GM12875 (cell line): ENCODE data around the gene EXOSC7.

Source experiments
- H3K4me3 ChIP-seq: one replicate; pipeline ENCODE4 v1.5.1; 2011; ENCODE audit warnings: low read depth, low read length, control low read depth
- TF ChIP-seq, protein P1 (sequence below): IDR thresholded peaks from 2 replicates; pipeline ENCODE4 v1.5.1; 2011; ENCODE audit warnings: low read depth, mild to moderate bottlenecking, control low read depth, inconsistent platforms, low read length, moderate library complexity, borderline replicate concordance; ENCODE audit not compliant: insufficient read depth

Gene EXOSC7

GRCh38 chr3:44954304-44954703 is 21.7 kb upstream of the EXOSC7 start:
- TF ChIP-seq, protein P1, sequence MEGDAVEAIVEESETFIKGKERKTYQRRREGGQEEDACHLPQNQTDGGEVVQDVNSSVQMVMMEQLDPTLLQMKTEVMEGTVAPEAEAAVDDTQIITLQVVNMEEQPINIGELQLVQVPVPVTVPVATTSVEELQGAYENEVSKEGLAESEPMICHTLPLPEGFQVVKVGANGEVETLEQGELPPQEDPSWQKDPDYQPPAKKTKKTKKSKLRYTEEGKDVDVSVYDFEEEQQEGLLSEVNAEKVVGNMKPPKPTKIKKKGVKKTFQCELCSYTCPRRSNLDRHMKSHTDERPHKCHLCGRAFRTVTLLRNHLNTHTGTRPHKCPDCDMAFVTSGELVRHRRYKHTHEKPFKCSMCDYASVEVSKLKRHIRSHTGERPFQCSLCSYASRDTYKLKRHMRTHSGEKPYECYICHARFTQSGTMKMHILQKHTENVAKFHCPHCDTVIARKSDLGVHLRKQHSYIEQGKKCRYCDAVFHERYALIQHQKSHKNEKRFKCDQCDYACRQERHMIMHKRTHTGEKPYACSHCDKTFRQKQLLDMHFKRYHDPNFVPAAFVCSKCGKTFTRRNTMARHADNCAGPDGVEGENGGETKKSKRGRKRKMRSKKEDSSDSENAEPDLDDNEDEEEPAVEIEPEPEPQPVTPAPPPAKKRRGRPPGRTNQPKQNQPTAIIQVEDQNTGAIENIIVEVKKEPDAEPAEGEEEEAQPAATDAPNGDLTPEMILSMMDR, result no peak
- no peak overlapping the region for H3K4me3 ChIP-seq

DNA sequence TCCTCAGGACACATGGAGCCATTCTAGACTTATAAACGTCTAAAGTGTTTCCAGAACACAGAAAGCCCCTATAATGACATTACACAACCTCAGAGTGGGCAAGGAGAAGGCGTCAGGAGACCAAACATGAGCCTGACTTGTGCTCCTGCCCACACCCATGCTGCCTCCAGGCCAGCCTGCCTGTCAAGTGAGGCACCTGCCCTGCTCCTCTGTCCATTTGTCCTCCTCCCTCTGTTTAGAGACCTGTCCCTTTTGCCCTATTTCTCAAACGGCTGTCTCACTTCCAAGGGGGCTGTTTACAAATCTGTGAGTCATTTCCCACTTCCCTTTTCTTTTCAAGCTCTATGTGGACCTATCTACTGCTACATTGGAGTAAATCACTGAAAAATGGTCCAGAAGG is 21.1 kb upstream of the EXOSC7 start:
- no peak overlapping the region for H3K4me3 ChIP-seq
- TF ChIP-seq, protein P1, result no peak

DNA sequence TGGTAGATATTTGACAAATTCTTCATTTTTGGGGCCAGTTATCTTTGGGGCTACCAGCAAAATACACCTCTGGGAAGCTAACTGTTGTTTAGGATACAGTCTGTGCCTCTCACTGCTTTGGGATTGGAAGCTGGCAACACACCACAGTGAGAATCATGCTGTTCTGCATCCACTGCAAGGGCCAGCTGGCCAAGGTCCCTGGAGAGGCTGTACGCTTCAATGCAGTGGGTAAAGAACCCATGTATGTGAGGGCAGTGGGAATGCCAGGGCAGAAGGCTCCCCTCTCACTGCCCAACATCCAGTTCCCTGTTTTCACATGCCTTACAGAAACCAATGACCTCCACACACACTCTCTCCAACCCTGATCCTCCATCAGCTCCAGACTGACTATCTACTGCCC is 20.1 kb upstream of the EXOSC7 start:
- no peak overlapping the region for H3K4me3 ChIP-seq
- TF ChIP-seq, protein P1, result no peak

GRCh38 chr3:44957986-44958385 is 18.1 kb upstream of the EXOSC7 start:
- TF ChIP-seq, protein P1, result no peak
- no peak overlapping the region for H3K4me3 ChIP-seq

DNA sequence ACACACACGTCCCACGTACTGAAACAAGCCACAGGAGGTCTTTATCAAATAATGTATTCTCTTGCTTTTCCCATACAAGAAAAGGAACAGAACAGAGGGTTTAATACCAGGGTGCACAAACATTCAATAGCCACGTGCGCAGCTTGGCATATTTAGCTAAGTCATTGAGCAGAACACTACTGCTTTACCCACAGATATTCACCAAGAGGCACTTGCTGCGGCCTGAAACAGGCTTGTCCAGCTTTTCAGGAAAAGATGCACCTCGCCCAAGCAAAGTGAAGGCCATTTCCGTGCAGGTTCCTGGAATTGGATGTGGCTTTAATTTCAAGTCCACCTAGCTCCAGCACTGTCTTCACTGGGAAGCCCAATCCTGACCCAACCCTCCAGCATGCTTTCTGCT is 17.7 kb upstream of the EXOSC7 start:
- TF ChIP-seq, protein P1, result no peak
- H3K4me3 ChIP-seq, result no peak overlapping the region

DNA sequence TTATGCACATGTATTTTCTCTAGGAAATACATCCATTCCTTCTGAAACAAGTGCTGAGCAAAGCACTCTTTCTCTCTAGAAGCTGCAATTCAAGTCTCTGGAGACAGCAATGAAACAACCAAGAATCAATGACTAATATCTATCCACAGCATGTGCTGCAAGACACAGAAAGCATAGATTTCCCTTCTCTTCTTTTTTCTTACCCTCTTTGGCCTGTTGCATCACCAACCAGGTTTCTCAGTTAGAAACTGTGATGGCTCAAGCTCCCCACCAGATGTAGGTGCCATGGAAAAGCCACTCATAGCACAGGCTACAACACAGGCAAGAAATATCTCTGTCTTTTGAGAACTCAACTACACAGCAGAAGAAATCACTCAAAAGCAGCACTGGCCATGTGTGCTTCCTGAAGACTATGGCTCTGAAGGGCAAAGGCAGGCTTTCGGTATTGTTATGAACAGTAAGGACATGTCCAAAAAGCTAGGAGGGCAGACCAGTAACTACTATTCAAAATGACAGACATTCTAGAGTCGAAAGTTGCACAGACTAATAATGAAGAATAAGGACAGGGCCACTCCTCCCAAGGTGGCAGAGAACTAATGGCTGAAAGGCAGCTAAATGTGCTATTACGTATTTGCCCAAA is 15.5 kb upstream of the EXOSC7 start:
- H3K4me3 ChIP-seq, result no peak overlapping the region

GRCh38 chr3:44961888-44962287 is 14.2 kb upstream of the EXOSC7 start:
- no peak overlapping the region for H3K4me3 ChIP-seq
- TF ChIP-seq, protein P1, result no peak

More for the DNA sequence above, 15.5 kb upstream of the EXOSC7 start:
- TF ChIP-seq, protein P1, result no peak
